OCI-LY3 (cell line): ENCODE measurements around the gene NYAP1.

ENCODE experiments used
- EZH2phosphoT487 ChIP-seq: fragments of 200-600 bp; shearing (Covaris generic); IDR thresholded peaks from 2 replicates; pipeline ENCODE4 v1.6.1; 2018; ENCODE audit warnings: antibody characterized with exemption, mixed run types, low read depth
- TF ChIP-seq, protein P1 (sequence below): fragments of 200-600, 300-600 bp; sonication (generic); IDR thresholded peaks from 2 replicates; pipeline ENCODE4 v1.5.1; 2014; ENCODE audit warnings: antibody characterized with exemption, low read length, low read depth

DNA sequence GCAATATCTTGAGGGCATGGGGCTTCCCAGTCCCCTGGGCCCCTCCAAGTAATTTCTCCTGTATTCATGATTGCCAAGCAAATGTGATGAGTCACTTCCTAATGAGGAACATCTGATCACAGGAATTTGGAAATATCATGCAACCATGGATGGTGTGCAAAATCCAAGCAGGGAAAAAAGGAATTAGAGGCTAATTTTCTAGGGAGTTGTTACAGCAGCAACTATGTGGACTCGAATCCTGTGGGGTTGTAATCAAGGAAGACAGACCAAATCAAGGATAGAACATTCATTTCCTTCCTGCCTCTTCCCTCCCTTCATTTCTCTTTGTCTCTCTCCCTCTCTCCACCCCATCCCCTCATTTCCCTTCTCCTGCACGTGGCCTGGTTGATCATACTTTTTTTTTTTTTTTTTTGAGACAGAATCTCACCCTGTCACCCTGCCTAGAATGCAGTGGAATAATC, 31.4 kb downstream of the NYAP1 start:
- TF ChIP-seq, protein P1, sequence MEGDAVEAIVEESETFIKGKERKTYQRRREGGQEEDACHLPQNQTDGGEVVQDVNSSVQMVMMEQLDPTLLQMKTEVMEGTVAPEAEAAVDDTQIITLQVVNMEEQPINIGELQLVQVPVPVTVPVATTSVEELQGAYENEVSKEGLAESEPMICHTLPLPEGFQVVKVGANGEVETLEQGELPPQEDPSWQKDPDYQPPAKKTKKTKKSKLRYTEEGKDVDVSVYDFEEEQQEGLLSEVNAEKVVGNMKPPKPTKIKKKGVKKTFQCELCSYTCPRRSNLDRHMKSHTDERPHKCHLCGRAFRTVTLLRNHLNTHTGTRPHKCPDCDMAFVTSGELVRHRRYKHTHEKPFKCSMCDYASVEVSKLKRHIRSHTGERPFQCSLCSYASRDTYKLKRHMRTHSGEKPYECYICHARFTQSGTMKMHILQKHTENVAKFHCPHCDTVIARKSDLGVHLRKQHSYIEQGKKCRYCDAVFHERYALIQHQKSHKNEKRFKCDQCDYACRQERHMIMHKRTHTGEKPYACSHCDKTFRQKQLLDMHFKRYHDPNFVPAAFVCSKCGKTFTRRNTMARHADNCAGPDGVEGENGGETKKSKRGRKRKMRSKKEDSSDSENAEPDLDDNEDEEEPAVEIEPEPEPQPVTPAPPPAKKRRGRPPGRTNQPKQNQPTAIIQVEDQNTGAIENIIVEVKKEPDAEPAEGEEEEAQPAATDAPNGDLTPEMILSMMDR: no peak
- TF ChIP-seq EZH2phosphoT487: no peak
